ENCODE data around the gene NAALADL2.
"Not testable (repeated sequence)": the region's sequence is repeated elsewhere in the genome, so short reads cannot be mapped to it uniquely, and the experiment has no call there.

DNA sequence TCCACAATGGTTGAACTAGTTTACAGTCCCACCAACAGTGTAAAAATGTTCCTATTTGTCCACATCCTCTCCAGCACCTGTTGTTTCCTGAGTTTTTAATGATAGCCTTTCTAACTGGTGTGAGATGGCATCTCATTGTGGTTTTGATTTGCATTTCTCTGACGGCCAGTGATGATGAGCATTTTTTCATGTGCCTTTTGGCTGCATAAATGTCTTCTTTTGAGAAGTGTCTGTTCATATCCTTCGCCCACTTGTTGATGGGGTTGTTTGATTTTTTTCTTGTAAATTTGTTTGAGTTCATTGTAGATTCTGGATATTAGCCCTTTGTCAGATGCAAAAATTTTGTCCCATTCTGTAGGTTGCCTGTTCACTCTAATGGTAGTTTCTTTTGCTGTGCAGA lies 564.7 kb downstream of the NAALADL2 start:
- TF ChIP-seq, protein P1, sequence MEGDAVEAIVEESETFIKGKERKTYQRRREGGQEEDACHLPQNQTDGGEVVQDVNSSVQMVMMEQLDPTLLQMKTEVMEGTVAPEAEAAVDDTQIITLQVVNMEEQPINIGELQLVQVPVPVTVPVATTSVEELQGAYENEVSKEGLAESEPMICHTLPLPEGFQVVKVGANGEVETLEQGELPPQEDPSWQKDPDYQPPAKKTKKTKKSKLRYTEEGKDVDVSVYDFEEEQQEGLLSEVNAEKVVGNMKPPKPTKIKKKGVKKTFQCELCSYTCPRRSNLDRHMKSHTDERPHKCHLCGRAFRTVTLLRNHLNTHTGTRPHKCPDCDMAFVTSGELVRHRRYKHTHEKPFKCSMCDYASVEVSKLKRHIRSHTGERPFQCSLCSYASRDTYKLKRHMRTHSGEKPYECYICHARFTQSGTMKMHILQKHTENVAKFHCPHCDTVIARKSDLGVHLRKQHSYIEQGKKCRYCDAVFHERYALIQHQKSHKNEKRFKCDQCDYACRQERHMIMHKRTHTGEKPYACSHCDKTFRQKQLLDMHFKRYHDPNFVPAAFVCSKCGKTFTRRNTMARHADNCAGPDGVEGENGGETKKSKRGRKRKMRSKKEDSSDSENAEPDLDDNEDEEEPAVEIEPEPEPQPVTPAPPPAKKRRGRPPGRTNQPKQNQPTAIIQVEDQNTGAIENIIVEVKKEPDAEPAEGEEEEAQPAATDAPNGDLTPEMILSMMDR (IDR thresholded peaks at IDR 0.05): not testable (repeated sequence)
- TF ChIP-seq EZH2 (IDR thresholded peaks at IDR 0.05; ENCODE audit: borderline replicate concordance, insufficient read depth, low read depth, low read length, poor library complexity, severe bottlenecking): not testable (repeated sequence)

Data from B cell (primary cell).